Bronchial epithelial cell (primary cell): Measurements from ENCODE around the gene TCL1A. TPM values are rescaled to one million over a fixed set of nuclear protein-coding genes. Genes with fewer than 3 reads are reported as not detected.

Experiments used
- DNase-seq: peaks from one replicate; pipeline ENCODE4 v3.0.0-alpha.2; 2010; ENCODE audit warnings: low read depth
- FAIRE-seq: peaks from 2 replicates; lab custom pipeline; 2011; peaks lifted over from hg19 to GRCh38; lab: Jason Lieb, UNC
- H3K27me3 ChIP-seq: 2 replicates; pipeline ENCODE4 v1.5.1; 2011; ENCODE audit warnings: low read length; ENCODE audit not compliant: control insufficient read depth, insufficient read depth
- H3K36me3 ChIP-seq: 2 replicates; pipeline ENCODE4 v1.5.1; 2011; ENCODE audit warnings: low read length; ENCODE audit not compliant: control insufficient read depth, insufficient read depth
- H3K4me3 ChIP-seq: 2 replicates; pipeline ENCODE4 v1.5.1; 2011; ENCODE audit warnings: mild to moderate bottlenecking, low read depth, low read length, control low read depth
- CTCF ChIP-seq: IDR thresholded peaks from 2 replicates; pipeline ENCODE4 v1.5.1; 2011; ENCODE audit warnings: mild to moderate bottlenecking, moderate library complexity, low read length, control low read depth, inconsistent platforms; ENCODE audit not compliant: insufficient read depth, severe bottlenecking
- total RNA-seq: library from RNA; depleted of rRNA; stranded (reverse); fragments of >200 nt; gene quantifications from 2 replicates; pipeline ENCODE4 v1.2.1, GENCODE V29; 2014

Gene TCL1A
- total RNA-seq, 1 donor from 2014 or later = not detected

DNA sequence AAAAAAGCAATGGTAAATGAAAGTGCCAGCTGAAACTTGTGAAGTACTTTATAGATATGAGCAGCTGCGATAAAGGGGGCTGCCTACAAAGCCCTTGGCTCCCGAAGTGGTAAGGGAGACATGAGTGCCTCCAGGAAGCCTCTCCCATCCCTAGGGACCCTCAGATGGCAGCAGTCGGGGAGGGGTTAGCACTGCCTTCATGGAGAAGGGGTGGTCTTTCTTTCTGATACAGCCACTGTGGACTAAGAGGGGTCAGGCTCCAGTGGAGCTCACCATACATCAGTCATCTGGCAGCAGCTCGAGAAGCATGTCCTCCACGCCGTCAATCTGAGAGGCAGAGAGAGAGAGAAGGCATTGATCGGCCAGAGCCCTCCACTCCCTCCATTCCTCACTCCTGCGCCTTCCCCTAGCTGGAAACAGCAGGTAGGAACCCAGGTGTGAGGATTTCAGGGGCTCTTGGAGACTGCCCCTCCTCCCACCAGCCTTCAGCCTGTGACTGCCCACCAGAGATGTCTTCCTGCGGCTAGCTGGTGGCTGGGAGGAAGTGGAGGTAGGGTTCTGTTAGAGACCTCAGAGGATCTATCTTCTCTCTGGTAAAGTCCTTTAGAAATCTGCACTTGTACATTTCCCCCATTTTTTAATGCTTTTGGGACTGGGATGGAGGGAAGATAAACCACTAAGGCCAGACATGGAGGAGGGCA is 2.3 kb downstream of the TCL1A start:
- DNase-seq = no peak
- no peak overlapping the region for H3K4me3 ChIP-seq
- TF ChIP-seq CTCF = no peak
- H3K27me3 ChIP-seq = no peaks in the 10 kb centered on the region
- no peaks in the 10 kb centered on the region for H3K36me3 ChIP-seq
- no peak for FAIRE-seq

DNA sequence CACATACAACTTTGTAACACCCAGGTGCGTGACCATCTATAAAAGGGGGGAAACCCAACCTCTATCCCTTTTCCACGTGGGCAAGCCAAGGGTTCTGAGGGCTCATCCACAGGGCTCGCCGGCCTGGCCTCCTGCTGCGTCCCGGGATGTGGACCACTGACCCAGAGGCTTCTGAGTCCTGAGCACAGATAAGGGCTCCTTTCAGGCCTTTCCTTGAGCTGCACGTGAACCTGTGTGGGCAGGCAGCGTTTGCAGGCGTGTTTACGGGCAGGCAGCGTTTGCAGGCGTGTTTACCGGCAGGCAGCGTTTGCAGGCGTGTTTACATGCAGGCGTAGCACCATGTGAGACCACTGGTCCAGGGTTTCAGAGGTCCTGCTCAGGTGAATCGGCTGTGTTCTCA is 3.8 kb downstream of the TCL1A start:
- DNase-seq (no peak), FAIRE-seq (no peak)
- no peaks in the 10 kb centered on the region for H3K36me3 ChIP-seq
- no peak for TF ChIP-seq CTCF
- H3K4me3 ChIP-seq = no peak overlapping the region
- H3K27me3 ChIP-seq = no peaks in the 10 kb centered on the region

GRCh38 chr14:95707327-95707726 is 6.6 kb downstream of the TCL1A start:
- Histone ChIP-seq H3K4me3 (no peak overlapping the region), H3K27me3 (no peaks in the 10 kb centered on the region), H3K36me3 (no peaks in the 10 kb centered on the region)
- FAIRE-seq (no peak), DNase-seq (no peak)
- no peak for TF ChIP-seq CTCF

GRCh38 chr14:95705518-95705917 is 8.4 kb downstream of the TCL1A start:
- Histone ChIP-seq H3K4me3 (no peak overlapping the region), H3K27me3 (no peaks in the 10 kb centered on the region), H3K36me3 (no peaks in the 10 kb centered on the region)
- no peak for TF ChIP-seq CTCF
- FAIRE-seq (no peak), DNase-seq (no peak)

DNA sequence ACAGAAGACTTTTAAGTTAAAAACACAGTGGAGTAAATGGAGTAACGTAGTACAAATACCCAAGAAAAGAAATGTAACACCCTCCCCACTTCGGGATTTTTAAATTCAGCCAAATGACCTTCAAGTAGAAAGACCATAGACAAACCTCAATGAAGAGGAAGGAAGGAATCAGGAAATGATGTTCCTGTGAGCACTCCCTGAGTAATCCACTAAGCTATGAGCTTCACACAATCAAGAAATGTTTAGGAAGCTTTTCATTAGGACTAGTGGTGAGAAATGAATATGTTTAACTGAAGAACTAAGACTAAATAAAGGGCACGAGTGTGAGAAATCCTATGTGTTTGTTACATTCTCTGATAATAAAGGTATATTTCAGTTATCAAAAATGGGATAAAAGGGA is 10.1 kb downstream of the TCL1A start:
- no peaks in the 10 kb centered on the region for H3K36me3 ChIP-seq
- no peak overlapping the region for H3K4me3 ChIP-seq
- FAIRE-seq (no peak), DNase-seq (no peak)
- H3K27me3 ChIP-seq = no peaks in the 10 kb centered on the region
- no peak for TF ChIP-seq CTCF

DNA sequence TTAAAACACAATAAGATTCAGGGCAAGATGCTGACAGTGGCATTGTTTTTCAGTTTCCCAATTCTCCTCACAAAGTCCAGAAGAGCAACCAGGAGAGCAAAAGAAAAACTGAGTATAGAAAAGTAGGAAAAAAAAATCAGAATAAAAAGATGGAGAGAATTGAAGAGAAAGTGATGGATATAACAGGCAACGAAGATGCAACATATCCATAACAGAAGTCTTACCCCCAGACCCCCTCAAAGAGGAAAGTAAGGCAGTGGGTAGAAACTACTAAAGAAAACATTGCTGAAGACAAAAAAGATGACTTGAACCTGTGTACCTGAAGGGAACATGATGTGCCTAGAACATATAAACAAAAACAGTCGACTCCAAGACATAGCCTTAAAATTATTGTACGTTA is 10.6 kb downstream of the TCL1A start:
- DNase-seq (no peak), FAIRE-seq (no peak)
- no peak for TF ChIP-seq CTCF
- no peak overlapping the region for H3K4me3 ChIP-seq
- no peaks in the 10 kb centered on the region for H3K27me3 ChIP-seq
- H3K36me3 ChIP-seq = no peaks in the 10 kb centered on the region
